Ammon's horn (tissue), 1 donor: ENCODE data around the gene JADE2.

ENCODE experiments used
- DNase-seq: peaks from one replicate; pipeline ENCODE4 v3.0.0-alpha.2; 2016; ENCODE audit warnings: low spot score

JADE2 gene

GRCh38 chr5:134570365-134570758 is 44.9 kb downstream of the JADE2 start:
- DNase-seq: no peak

DNA sequence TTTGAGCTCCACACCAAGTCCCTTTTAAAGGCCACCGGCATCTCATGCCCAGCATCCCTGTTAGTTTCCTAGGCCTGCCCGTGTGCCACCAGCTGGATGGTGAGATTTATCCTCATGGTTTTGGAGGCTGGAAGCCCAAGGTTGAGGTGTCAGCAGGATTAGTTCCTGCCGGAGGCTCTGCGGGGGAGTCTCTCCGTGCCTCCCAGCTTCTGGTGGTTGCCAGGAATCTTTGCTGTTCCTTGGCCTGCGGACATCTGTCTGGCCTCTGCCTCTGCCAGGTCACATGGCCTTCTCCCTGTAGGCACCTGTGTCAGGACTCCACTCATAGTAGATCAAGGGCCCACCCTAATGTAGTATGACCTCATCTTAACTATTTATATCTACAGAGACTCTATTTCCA is 45.4 kb downstream of the JADE2 start:
- DNase-seq: no peak

GRCh38 chr5:134571693-134572405 is 46.4 kb downstream of the JADE2 start:
- no peak for DNase-seq

DNA sequence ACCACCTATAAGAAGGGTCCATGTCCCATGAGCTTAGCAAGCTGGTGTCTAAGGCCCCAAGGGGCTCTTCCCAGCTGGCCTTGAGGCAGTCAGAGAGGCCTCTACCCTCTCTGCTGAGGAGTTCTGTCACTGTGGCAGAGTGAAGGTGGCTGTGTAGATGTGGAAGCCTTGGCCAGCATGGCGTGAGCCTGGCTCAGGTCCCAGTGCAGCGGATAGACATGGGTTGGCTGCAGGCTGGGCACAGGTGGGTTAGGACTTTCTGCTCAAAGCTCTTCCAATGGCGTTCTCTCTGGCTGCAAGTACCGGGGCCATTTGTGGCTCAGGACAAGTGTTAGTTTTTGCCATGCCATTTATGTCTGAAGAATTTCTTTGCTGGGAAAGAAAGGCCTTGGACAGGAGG is 47.3 kb downstream of the JADE2 start:
- DNase-seq: no peak

DNA sequence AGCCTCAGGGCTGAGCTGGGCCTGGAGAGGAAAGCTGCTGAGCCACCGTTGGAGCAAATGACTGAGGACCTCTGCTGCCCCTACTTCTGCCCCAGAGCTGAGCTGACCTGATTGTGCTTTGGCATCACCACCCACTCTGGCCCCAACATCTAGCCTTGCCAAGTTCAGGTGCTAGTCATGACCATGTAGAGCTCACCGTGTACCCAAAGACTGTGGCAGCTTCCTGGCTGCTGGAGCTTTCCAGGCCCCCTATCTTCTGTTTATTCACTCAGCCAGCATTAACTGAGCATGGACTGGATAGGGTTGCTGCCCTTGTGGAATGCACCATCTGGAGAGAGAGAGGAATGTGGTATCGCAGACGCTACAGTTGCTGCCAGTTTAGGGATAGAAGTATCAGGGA is 49.1 kb downstream of the JADE2 start:
- DNase-seq: no peak

GRCh38 chr5:134575316-134575715 is 49.8 kb downstream of the JADE2 start:
- DNase-seq: no peak

- no peak for DNase-seq
These were observed 51.0 kb downstream of the JADE2 start for GRCh38 chr5:134576386-134577021.

DNA sequence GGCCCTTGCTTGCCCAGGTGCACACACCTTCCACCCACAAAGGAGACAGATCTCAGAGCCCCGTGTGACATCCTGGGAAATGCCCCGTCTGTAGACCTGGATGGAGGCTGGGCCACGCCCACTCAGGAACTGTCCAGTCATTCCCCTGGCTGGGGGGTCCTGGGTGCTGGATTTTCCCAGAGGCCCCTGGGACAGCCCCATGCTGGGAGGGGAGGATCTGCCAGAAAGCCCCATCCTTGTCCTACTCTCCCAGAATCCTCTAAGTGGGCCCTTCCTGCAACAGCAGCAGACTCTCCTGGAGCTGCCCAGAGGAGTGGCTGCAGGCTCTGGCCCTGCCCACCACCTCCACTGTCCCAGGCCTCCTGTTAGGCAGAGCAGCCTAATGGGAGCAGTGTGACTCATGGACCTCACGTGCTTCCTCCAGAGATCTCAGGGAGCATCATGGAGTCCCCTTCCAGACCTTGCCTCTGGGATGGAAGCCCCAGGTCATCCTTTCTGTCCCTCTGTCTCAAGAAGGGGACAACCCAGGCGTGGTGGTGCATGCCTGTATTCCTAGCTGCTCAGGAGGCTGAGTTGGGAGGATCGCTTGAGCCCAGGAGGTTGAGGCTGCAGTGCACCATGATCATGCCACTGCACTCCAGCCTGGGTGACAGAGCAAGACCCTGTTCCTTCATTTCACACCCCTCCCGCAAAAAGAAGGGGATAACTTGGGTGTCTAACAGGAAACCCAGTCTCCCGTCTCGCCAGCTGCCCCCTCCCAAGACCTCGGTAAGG is 51.7 kb downstream of the JADE2 start:
- DNase-seq: no peak

DNA sequence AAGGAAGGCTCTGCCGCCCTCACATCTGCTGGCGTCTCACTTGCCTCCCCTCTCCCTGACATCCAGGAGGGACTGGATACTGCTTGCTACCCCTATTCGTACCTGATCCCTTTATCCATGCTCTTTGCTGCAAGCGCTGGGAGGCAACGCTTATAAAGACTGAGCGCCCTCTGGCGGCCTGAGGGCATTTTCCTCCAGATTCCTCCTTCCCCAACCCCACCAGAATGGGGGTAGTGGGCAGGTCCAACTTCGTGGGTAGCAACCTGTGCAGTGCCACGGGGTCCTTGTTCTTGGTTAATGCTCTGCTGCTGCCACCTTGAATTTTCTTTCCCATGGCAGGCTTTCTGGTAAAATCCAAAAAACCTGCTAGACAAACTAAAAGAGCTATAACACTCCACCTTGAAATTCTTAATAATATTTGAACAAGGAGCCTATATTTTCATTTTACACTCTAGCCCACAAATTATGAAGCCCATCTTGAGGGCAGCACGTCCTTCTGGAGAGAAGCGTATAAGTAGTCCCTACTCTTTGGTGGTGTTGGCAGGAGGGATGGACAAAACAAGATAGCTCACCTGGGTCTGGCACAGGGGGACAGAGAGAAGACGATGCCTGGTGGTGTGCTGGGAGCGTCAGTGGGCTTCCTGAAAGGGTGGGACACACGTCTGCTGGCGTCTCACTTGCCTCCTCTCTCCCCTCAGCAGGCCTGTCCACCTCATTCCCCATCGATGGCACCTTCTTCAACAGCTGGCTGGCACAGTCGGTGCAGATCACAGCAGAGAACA is 52.5 kb downstream of the JADE2 start:
- DNase-seq: peak; percentile 84

DNA sequence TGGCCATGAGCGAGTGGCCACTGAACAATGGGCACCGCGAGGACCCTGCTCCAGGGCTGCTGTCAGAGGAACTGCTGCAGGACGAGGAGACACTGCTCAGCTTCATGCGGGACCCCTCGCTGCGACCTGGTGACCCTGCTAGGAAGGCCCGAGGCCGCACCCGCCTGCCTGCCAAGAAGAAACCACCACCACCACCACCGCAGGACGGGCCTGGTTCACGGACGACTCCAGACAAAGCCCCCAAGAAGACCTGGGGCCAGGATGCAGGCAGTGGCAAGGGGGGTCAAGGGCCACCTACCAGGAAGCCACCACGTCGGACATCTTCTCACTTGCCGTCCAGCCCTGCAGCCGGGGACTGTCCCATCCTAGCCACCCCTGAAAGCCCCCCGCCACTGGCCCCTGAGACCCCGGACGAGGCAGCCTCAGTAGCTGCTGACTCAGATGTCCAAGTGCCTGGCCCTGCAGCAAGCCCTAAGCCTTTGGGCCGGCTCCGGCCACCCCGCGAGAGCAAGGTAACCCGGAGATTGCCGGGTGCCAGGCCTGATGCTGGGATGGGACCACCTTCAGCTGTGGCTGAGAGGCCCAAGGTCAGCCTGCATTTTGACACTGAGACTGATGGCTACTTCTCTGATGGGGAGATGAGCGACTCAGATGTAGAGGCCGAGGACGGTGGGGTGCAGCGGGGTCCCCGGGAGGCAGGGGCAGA is 53.3 kb downstream of the JADE2 start:
- no peak for DNase-seq

GRCh38 chr5:134579284-134579771 is 53.9 kb downstream of the JADE2 start:
- no peak for DNase-seq

DNA sequence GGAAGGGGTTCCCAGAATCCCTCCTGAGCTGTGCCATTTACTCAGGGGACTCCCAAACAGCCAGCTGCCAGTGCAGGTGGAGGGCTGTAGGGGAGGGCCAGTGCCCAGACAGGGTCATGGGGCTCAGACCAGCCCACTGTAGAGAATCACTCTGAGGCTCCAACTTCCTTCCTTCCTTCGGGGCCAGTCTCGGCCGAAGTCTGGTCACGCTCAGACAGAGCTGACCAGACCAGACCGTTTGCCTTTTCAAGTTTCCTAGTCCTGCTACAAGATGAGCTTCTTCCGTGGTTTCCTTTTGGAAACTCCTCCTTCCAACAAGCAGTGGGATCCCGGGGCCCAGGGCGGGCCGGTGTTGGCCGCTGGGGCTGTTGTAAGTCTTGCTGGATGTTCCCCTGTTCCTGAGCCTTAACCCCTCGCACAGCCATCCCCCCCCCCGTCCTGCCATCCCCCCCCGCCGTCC is 54.6 kb downstream of the JADE2 start:
- DNase-seq: peak; percentile 35

- DNase-seq: no peak
These were observed 55.9 kb downstream of the JADE2 start for GRCh38 chr5:134581241-134581981.

DNA sequence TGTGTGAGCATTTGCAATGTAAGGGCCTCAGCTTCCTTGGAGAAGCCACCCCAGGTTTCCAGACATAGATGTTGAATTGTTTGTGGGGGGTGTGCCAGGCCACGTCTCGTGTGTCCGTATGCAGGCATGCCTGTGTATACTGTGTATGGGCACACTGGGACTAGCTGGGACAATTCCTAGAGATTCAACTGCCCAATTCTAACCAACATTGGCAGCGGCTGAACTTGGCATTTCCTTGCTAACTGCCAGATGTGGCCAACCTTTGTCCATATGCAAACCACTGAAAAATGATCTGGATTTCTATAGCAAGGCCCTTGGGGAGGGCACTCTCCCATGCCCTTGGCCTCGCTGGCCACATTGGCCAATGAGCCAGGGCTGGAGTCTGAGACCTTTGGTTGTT is 56.8 kb downstream of the JADE2 start:
- no peak for DNase-seq

DNA sequence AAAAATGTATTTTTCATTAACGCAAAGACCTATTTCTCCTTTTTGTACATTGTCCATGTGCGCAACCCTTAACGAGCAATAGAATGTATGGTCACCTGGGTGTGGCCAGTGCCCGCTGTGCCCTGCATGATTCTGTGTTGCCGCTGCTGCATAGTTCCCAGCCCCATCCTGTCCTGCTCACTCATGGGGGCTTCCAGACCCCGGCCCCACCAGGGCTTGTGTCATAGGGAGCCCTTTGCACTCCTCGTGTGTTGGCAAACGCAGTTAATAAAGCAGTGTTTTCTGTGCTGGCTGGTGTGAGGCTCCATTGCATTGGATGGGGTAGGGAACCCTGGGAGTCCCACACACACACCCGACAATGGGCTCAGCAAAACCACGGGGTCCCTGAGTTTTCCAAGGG is 57.5 kb downstream of the JADE2 start:
- DNase-seq: no peak

GRCh38 chr5:134583766-134584165 is 58.3 kb downstream of the JADE2 start:
- DNase-seq: no peak

DNA sequence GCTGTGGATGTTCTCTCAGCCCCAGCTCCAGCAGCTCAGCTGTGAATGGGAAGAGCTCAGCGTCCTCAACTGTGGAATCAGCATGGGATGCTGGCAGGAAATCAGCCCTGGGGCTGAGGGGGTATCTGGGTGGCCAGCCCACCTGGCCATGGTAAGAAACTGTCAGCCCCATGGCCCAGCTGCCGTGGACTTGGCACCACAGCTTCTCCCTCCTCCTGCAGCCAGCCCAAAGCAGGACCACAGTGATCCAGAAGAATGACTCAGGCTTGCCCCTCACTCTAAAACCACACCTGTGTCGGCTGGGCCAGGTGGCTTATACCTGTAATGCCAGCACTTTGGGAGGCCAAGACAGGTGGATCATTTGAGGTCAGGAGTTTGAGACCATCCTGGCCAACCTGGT is 59.2 kb downstream of the JADE2 start:
- no peak for DNase-seq

DNA sequence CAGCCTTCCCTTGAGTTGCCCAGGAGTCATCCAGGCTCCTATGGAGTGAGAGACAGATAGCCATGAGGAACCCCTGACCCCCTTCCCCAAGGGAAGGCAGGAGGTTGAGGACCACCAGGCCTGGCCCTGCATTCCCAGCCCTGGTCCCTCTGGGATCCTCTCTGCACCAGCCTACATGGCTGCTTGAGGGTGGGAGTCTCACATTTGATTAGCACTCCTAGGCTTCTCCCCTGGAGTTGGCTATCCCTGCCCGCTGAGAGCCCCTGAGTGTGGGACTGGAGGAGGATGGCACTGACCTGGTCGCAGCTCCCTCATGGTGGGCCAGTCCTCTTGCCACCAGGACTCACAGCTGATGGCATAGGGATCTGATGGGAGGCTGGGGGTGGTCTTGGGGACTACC is 60.5 kb downstream of the JADE2 start:
- no peak for DNase-seq

DNA sequence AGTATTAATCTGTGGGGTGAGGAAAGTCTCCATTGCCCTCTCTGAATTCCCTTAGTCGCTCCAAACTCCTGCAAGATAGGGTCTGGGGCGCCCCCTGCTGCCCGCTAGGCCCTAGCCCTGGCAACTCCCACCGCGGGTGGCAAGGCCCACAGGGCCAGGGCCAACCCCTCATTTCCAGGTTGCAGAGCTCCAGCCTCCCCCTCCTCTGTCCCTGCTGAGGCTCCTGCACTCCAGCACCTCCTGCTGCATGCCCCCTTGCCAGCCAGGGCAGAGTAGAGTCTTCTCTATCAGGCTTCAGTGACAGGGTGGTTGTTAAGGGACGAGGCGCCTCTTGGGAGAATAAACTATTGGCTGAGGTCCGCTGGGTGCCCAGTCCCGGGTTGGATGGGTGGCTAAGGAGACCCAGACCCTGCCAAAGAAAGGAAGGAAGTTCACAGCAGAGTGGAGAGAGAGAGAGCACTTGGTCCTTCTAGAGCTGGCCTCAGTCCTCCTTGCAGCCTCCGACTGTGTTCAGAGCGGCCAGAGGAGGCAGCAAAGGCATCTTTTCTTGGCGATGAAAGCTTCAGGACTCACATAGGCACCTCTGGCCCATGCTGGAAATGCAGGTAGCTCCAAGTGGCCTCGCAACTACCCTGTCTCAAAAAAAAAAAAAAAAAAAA is 61.5 kb downstream of the JADE2 start:
- DNase-seq: peak; percentile 73

- DNase-seq: no peak
These were observed 65.7 kb downstream of the JADE2 start for GRCh38 chr5:134590992-134591659.
